HG03066 (cell line): Measurements from ENCODE around the gene SDR39U1.
A peak's percentile ranks its signal among the peaks of the same experiment; 100 is the strongest.

ENCODE experiments used
- ATAC-seq: cut with Tn5 transposase; IDR thresholded peaks from one replicate; pipeline ENCODE4 v1.9.1; 2021; ENCODE audit warnings: low read depth; ENCODE audit not compliant: unreplicated experiment

SDR39U1 gene

DNA sequence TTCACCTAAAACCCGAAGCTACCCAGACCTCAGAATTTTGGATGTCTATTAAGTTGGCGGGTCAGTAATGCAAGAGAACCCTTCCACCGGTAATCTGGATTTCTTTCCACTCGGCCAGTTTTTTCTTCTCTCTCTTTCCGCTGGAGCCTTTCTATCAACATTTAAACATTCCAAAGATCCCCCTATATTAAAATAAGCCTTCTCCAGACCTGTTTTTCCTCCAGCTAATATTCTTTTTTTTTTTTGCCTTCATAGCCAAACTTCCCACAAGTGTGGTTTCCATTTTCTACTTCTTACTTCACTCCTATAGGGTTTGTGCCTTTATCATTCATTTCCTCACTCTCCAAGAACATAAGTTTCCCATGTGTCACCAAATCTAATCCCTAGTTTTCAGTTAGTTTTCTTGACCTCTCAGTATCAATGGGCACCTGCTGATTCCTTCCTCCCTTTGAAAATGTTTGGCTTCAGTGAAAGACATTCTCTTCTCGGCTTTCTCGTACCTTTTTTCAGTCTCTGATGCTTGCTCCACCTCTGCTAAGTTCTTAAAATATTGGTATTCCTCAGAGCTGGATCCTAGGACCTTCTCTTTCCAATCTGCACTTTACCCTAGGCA, 583 bp upstream of the SDR39U1 start:
- no peak for ATAC-seq

DNA sequence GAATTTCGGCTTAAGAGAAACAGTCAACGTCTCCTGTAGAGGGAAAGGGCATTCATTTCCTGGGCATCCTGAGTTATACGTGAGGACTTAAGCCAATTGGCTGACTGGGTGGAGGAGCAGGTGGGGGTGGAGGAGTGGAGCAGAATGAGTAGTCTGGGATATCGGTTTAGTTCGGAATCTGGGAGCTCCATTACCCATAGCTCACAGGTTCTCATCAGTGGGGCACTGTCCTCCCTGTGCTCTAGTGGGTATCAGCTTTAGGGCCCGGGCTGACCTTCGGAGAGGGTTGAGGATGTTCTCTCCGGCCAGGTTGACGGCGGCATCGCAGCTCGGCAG, 704 bp downstream of the SDR39U1 start:
- ATAC-seq, result no peak

DNA sequence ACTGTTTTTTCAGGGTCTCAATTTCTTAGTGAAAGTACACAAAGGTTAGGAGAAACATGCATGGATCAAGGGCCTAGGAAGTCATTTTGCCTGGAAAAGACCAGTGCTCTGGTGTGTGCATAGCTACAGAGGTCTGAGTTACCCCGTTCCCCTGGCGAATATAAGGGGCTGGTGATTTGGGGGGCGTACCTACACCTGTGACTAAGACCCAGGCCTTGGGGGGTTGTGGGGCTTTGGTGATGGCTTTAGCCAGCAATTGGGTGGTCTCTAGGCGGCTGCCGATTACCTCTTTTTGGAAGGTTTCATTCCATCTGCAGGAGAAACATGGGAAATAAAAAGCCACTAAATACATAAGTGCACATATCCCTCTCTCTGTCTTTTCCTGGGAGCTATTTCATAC, 1.1 kb downstream of the SDR39U1 start:
- ATAC-seq, result no peak

DNA sequence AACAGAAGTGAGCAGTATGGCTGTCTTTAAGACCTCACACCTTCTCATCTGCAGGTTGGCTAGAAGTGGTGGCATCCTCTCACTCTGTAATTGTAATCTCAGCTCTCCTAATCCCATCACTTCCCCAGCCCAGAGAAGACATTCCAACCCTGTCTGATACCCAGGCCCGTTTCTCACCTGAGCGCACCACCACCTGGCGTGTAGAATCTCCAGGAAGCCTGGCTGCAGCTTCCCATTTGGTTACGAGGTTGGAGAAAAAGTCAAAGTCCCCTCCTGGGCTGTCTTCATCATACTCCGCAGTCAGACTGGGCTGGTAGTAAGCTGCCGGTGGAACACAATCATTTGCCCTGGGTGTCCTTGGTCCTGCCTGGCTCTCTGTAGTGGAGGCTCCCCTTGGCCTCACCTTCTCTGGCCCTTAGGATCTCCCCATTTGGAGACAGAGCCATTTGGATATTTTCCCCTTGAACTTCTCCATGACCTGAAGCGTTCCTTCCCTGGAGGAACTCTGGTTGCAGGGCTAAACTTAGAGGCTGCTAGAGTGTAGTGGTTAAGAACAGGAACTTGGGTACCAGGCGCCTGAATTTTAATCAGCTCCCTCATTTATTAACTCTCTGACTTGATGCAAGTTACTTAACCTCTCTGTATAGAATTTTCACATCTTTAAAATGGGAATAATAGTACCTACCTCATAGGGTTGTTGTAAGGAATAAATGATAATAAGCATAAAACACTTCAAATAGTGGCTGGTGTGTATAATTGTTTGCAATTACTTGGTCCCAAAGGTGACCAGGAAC, 1.8 kb downstream of the SDR39U1 start:
- no peak for ATAC-seq

DNA sequence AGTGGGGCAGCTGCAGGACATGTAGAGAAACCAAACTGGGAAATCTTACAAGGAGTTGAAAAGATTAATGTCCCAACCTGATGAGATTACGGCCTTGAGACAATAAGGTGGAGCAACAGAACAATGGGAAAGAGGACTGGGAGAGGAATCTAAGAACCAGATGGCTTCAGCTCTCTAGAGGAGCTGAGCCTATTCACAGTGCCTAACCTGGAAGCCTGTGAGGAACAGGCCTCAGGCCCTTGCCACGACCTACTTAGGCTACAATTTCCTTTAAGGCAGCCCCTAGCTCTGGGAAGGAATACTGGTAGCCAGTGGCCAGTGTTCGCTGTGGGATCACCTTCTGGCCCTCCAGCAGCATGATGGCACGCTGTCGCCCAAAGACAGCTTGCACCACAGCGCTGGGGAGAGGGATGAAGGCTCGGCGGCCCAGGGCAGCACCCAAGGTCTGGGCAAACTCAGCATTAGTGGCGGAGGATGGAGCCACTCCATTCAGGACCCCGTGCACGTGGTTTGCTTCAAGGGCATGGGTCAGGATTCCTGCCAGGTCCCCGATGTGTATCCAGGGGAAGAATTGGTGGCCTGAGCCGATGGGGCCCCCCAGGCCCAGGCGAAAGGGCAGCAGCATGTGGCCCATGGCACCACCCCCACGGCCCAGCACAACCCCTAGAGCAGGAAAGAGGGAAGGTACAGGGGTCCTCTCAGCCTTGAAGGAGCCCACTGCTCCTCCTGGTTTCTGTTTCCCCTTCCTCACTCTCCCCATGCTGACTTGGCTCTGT, 2.6 kb downstream of the SDR39U1 start:
- no peak for ATAC-seq

DNA sequence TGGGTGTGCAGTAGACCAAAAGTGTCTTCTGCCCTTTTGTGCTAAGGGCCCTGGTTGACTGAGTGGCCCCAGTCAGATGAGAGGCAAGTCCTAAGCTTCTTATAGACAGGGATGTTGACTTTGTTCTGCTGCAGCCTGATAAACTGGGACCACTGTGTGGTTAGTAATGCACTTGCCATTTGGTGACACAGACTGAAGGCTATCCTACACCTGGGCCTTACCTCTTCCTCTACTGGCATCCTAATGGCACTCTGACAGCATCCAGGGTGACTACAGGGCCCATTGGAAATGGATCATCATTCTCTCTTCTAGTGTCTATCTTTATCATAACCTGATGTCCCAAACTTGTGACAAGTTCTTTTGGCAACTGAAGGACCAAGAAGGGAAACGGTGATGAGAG, 3.3 kb downstream of the SDR39U1 start:
- ATAC-seq, result no peak

DNA sequence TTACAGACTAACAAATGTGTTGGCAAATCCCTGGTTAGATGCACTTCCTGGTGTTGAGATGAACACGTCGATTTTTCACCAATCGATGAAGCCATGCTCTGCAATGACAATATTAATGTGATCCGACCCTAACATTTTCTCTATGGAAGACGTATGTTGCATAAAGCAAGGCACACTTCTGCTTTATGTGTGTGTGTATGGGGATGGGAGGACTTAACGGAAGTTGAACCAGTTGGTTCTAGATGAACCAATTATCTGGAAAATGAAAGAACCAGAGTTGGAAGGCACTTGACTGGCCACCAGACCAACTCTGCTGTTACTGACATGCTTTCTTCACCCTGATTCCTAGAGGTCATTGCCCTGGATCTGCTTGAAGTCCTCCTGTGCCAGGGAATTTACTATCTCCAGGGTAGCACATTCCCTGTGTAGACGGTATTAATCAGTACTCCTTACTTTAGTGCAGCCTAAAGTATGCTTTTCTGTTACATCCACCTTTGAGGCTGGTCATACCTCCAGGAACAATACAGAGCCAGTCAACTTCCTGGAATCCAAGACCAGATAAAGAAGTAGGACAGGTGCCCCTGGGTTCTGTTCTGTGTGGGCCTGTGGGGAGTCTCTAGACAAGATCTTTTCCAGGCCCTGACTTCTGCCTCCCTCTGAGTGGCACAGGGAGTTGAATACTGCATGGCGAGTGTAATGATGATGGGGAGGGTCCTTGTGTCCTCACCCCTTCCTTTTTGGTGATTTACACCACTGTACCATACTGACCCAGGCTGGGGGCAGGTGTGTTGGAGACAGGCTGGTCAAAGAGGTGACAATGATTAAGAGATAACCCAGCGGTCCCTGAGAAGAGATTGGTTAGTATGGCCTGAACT, 4.1 kb downstream of the SDR39U1 start:
- no peak for ATAC-seq

DNA sequence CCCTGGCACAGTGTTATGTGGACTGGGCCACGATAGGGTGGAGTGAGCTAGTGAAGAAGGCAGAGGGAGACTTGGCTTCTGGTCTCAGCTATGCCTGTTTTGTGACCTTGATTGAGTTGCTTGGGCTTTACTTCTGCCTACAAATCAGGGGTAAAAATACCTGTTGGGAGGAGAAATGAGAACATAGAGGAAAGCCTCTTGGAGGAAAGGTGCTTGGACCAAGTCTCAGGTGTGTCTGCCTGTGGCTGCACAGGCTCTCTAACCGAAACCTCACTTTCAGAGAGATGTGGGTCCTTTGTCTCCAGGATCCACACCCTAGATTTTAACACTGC, 4.9 kb downstream of the SDR39U1 start:
- ATAC-seq, result no peak

DNA sequence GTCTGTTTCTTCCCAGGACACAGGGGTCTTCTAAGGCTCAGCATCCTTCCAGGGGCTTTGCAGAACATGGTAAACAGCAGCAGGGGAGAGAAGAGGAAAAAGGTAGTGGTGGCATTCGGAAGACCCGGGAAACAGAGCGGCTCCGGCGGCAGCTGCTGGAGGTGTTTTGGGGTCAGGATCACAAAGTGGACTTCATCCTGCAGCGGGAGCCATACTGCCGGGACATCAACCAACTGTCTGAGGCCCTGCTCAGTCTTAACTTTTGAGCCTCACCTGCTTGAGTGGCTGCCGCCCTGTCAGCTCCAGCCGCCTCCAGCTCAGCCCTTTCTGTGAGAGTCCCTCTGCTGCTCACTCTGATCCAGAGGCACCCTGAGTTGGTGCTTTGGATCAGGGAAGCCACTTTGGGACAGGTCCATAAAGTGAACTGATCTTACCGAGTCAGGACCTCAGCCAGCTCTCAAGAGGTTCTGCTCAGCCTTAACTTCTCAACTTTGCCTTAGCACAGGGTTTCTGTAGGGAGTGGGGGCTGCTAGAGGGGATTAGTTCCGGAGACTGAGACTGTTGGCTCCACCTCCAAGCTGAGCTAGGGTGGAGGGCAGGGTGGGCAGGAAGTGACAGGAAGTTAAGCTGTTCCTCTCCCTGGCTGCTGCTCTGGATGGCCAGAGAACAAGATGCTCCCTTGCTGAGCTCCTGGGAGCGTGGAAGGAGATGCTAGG, 5.4 kb downstream of the SDR39U1 start:
- no peak for ATAC-seq

DNA sequence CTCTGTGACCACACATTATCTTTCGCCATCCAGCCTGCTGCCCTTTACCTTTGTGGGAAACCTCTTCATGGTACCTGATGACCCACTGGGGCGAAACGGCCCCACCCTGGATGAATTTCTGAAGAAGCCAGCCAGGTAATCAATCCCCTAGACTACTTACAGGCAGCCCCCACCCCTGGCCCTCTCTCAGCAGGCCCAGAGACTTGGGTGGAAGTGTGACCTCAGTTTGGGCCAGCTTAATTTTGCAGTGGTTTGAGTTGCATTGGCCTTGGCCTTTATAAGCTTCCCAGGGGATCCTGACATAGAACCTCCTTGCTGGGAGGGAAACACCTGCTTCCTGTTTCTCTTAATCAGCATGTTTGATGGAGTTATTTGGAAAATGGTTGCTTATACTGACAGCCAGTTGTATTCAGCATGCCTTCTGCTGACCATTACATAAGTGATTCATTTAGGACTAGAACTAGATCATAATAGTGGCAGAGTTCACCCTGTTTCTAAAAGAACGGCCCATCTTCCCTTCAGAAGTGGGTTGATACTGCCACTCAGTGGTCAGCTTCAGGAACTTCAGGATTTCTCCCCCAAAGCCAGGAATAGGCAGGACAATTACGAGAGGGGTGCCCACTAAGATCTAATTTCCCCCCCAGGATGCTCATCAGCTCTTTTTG, 6.1 kb downstream of the SDR39U1 start:
- no peak for ATAC-seq

DNA sequence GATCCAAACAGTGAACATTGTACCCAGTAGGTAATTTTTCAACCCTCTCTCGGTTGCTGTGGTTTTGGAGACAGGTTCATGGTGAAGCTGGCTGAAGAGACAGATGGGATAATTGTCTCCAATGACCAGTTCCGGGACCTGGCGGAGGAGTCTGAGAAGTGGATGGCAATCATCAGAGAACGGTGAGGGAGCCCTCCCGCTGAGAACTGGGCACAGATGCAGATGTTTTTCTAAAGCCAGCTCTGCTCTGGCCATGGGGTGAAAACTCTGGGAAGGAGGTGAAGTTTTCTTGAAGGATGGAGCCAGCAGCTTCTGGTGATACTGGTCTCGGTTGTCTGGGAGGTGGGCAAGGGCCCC, 6.6 kb downstream of the SDR39U1 start:
- ATAC-seq, result no peak

DNA sequence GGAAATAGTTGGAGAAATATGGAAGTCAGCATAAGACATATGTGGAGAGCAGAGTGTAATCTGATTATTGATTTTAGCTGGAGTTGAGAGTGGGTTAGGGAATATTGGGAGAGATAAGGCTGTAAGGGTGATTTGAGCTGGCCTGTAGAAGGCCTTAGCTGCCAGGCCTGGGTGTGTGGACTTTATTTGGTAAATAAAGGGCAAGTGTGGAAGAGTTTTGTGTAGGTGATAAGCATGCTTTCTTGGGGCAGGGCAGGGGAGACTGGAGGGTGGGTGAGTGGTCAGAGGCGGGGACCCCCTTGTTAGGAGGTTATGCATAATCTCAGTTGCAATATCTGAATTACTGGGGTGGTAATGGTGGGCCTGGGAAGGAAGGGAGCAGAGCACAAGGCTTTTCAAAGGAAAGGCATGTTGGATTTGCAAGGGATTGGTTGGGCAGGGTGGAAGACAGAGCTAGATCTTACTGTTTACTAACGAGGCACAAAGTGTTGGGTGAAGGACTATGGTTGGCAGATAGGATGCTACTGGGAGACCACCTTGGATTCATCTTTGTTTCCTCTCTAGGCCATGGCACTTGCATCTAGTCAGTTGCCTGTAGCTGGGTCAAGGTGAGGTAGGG, 7.3 kb downstream of the SDR39U1 start:
- ATAC-seq, result no peak

DNA sequence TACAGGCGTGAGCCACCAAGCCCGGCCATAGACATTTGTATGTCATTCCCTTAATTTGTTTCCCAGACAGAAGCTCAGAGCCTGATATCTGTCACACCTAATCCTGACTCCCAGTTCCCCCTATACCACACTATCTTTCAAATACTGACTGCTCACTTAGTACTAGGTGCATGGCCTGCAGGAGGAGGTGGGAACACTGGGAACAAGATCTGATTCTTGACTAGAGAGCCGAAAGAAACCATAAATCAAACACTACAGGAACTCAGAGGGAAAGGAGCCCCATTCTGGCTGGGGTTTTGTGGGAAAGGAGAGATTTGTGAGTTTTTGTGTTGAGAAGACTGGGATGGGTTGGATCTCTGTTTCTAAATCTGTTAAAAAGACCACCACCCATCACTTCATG, 7.9 kb downstream of the SDR39U1 start:
- ATAC-seq, result no peak

DNA sequence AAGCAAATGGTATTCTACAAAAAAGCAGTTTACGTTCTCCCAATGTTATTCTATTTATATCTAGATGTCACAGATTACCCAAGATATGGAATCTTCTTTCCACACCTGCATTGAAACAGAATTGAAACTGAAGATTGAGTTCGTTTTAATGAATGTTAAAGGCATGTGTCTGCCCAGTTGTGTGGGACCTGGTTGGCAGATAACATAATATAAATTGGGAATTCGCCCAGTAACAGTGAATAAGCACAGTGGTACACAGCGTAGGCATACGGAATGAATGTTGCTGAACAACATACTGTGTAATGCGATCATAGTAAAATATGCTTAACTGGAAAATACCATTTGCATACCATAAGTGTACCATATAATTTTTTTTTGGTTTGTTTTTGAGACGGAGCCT, 8.5 kb downstream of the SDR39U1 start:
- no peak for ATAC-seq

DNA sequence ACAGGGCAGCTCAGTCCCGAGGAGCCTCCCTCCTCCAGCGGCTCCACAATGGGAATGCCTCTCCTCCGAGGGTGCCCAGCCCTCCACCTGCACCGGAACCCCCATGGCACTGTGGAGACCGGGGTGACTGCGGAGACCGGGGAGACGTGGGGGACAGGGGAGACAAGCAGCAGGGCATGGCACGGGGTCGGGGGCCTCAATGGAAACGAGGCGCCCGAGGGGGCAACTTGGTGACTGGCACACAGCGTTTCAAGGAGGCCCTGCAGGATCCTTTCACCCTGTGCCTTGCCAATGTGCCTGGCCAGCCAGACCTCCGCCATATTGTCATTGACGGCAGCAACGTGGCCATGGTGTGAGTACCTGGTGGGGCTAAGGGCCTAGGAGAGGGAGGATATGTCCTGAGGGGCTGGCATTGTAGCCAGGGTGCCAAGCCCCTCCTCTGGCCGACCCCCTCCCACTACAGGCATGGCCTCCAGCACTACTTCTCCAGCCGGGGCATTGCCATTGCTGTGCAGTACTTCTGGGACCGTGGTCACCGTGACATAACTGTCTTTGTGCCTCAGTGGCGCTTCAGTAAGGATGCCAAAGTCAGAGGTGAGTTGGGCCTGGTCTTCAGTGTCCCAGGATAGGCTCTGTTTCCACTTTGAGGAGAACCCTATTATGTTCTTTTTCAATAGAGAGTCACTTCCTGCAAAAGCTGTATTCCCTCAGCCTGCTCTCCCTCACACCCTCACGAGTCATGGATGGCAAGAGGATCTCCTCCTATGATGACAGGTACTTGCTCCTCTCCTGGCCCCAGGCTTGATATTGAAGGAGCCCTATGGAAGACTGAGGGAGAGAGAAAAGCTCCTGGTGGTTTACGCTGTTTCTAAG, 10.1 kb downstream of the SDR39U1 start:
- ATAC-seq, result no peak

DNA sequence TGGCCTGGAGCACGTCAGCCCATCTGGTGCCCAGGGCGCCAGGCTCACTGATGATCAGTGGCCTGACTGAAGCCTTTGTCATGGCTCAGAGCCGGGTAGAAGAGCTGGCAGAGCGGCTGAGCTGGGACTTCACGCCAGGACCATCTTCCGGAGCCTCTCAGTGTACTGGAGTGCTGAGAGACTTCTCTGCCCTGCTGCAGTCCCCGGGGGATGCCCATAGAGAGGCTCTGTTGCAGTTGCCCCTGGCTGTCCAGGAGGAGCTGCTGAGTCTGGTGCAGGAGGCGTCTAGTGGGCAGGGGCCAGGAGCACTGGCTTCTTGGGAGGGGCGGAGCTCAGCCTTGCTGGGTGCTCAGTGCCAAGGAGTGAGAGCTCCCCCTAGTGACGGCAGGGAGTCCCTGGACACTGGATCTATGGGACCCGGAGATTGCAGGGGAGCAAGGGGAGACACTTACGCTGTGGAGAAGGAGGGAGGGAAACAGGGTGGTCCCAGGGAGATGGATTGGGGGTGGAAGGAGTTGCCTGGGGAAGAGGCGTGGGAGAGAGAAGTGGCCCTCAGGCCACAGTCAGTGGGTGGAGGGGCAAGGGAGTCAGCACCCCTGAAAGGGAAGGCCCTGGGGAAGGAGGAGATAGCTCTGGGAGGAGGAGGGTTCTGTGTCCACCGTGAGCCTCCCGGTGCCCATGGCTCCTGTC, 10.9 kb downstream of the SDR39U1 start:
- peak; percentile 42 for ATAC-seq

DNA sequence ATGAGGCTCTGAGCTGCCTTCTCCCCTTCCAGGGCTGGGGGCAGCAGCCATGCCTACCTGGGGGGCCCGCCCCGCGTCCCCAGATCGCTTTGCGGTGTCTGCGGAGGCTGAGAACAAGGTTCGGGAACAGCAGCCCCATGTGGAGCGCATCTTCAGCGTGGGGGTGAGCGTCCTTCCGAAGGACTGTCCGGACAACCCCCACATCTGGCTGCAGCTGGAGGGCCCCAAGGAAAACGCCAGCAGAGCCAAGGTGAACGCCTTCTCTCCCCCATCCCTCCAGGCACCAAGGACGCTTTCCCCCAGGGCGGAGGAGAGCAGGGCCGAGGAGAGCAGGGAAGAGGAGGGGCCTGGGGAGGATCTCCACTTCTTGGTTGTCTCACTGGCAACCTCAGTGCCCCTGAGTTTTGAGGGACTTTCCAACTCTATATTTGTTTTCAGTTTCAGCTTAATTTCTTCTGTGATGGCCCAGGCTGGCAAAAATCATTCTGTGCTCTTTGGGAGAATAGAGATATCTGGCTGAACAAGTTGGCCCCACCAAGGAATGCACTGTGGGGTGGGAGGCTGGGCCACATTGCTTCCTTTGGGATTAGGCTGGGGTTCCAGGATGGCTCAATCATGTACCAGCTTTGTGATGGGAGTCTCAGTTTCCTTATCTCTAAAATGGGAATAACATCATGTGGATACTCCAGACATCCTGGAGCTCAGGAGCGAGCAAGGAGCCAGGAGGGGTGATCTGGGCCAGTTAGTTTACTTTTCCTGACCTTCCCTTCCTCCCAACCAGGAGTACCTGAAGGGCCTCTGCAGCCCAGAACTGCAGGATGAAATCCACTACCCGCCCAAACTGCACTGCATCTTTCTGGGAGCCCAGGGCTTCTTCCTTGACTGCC, 11.7 kb downstream of the SDR39U1 start:
- no peak for ATAC-seq
